HG03575 (cell line): ENCODE results near the gene PRSS27.

ENCODE experiments used
- ATAC-seq: cut with Tn5 transposase; IDR thresholded peaks from one replicate; pipeline ENCODE4 v1.9.1; 2021; ENCODE audit not compliant: unreplicated experiment, insufficient number of reproducible peaks, low FRiP score; ENCODE audit errors: extremely low read depth

PRSS27 gene

DNA sequence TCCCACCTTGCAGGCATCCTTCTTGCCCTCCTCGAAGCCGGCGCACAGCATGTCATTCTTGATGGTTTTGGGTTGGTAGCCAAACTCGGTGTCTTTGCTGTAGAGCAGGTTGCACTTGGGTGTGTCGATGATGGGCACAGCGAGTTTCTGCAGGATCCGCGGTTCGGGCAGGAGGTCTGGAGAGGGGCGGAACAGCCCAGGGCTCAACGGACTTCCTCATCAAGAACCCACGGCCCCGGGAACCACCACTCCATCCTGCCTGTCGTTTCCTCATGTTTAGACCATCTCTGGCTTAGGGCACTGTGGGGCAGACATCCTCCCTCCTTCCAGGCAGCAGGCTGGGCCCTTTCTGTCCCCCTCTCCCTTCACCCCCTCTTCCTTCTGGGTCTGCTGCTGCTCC is 6.5 kb downstream of the PRSS27 start:
- ATAC-seq: no peak

DNA sequence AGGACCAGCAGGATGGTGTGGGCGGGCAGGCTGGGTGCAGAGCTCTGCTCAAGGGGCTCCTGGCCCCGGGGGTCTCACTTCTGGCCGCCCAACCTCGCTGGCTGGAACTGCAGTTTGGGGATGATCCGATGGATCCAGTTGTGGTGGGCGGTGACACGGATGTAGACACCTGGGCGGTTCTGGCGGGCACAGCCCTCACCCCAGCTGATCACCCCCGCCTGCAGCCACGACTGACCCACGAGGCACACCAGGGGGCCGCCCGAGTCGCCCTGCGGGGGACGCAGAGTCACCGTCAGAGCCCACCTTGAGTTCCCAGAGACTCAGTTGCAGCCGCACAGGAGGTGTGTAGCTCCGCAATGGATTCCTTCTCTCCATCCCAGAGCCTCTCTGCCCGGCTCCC is 7.5 kb downstream of the PRSS27 start:
- no peak for ATAC-seq

DNA sequence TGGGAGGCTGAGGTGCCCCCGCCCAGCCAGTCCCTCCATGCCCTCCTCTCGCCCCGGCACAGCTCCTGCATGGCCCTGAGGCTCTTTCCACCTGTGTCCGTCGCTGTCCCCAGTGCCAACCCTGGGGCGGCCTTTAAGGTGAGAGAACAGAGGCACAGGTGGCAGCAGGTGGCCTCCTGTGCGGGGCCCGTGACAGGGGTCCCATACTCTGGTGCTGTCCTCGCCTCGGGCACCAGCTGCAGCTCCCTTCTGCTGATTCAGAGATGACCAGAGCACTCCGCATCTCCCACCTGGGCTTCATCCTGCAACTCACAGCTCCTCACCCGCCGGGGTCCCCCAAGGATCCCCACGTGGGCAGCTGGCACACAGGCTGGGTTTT is 8.0 kb downstream of the PRSS27 start:
- no peak for ATAC-seq

DNA sequence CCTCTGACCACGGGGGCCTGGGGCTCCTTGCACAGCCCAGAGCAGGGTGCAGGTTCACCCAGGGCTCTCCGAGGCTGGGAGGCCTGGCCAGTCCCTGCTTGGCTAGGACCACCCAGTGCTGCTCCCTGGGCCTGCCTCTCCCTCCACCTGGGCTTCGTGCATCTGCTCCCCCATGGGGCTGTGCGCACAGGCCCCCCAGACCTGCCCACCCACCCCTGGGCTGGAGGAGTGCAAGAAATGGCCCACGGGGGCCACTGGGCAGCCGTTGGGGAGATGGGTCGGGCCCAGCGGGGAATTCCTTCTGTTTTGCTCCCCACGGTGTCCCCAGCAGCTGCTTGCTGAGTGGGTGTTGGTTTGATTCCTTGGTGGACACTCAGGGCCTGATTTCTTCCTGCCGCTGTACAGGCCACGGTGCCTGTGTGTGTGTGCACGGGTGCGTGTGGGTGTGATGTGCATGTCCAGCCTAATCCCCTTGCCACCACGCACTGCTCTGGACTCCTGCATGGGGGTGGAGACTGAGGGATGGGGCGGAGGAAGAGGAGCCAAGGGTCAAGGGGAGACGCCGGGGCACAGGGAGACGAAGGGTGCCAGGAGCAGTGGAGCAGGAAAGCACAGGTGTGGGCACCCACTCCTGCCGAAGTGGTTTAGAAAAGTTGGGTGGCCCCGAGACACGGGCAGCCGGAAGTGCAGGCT is 8.5 kb downstream of the PRSS27 start:
- ATAC-seq: no peak

DNA sequence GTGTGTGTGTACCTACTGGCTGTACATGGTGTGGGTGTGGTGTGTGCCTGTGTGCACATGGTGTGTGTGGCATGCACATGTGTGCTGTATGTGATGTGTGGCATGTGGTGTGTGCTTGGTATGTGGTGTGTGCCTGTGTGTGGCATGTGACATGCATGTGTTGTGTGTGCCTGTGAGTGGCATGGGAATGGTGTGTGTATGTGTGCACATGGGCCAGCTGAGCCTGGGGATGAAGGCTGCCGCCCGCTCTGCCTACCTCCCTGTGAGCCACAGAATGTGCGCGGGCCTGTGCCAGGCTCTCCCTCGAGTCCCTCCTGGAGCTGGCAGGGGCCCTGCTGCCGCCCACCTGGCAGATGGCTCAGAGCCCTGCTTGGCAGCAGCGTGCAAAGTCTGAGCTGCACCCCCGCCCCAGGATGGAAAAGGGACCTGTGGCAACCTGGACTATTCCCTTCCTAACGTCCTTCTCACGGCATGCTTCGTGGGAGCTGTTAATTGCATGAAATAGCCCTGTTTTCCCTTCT is 9.3 kb downstream of the PRSS27 start:
- ATAC-seq: no peak

DNA sequence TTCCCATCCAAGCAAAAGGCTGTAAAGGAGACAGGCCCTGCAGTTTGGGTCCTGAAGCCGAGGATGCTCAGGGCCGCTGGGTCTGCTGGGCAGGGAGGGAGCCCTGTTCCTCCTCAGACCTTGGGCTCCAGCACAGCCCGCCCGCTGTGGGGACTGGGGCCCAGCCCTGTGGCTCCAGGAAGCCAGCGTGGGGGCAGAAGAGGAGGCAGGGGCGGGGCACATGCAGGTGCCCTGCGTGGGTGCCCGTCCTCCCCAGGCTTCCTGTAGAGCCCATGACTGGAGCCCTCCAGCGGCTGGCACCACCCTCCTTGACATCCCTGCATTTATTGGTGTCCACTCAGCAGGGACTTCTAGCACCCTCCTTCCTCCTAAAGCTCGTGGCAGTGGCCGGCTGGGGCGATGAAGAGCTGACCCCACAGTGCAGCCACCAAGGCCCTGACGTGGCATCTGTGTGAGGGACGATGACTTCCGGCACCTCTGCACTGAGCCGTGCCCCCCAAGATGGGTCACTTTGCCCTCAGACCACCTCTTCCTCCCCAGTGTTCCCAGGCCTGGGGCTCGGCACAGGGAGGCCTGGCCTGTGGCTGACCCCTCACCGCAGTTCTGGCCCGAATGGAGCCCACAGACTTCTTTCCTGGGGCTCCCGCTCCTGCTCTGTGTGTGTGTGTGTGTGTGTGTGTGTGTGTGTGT is 9.9 kb downstream of the PRSS27 start:
- no peak for ATAC-seq

DNA sequence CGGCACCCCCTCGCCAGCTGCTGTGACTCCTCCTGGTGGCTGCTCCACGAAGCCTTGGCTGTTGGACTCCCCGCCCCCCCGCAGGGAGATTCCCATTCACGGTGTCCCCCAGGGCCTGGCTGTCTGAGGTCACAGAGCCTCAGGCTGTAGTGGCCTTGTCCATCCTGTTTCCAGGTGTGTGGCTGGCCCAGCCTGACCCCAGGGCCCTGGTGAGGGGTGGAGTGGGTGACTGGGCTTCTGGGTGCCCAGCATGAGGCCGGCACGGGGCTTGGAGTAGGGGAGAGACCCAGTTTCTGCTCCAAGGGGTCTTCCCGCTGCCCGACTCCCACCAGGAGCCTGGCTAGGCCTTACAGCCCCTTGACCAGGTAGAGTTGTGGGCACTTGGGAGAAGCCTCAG is 10.4 kb downstream of the PRSS27 start:
- no peak for ATAC-seq

GRCh38 chr16:2708955-2709587 is 11.0 kb downstream of the PRSS27 start:
- no peak for ATAC-seq

DNA sequence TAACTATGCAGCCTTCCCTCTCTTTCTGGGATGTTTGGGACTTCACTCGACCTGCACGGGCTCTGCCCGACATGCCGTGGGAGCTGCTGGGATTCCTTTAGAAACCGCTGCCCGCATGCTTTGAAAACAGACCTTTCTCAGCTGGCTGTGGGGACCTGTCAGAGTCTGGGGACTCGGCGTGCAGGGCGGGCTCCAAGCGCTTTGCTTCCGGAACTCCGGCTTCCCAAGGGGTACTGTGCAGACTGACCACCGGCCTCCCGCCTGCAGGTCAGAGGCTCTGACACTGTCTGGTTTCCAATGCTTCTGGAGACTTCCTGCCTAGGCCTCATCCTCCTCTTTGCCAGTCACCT is 11.8 kb downstream of the PRSS27 start:
- no peak for ATAC-seq

GRCh38 chr16:2707368-2708289 is 12.4 kb downstream of the PRSS27 start:
- no peak for ATAC-seq

DNA sequence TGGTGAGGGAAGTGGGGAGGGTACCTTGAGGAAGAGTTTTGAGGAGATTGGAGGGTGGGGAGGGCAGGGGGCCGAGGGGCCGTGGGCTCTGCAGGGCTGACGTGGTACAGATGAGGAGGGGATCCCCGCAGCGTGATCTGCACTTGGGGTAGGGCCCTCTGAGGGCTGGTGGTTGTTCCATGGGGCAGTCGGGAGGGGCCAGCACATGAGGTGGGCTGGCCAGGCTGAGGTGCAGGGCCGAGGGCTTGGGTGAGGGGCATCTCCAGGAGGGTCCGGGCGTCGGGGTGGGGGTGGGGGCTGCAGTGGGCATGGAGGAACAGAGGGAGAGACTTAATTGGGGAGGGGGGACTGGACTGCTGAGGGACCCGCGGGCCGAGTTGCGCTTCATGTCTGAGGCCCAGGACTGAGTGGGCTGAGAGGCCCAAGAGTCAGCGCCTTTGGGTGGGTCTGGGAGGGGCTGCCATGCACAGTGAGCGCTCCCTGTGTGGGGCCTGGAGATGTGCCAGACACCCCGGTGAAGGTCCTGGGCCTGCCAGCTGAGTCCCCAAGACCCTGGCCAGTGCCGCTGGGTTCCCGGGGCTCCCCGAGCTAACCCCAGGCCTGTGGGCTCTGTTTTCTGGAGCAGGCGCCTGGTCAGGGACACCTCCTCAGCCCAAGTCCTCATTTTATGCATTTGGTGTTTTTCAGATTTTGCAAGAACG is 13.3 kb downstream of the PRSS27 start:
- no peak for ATAC-seq

GRCh38 chr16:2706085-2706484 is 13.9 kb downstream of the PRSS27 start:
- no peak for ATAC-seq

DNA sequence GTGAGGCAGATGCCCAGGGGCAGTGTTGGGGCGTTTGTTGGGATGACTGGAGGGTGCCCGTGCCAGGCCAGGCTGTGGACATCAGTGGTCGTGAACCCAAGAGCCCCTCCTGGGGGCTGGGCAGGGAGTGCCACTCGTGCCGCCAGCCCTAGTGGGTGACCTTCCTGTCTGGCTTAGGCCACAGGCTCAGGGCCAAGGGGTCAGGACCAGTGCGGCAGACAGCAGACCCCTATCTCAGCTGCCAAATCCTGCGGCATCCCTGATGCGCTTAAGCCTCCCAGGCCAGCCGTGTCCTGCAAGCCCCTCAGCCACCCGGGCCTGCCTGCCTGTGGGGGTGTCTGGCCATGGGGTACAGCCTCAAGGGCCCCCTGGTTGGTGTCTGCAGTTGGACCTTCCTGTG is 14.7 kb downstream of the PRSS27 start:
- no peak for ATAC-seq

GRCh38 chr16:2704983-2705275 is 15.1 kb downstream of the PRSS27 start:
- no peak for ATAC-seq

DNA sequence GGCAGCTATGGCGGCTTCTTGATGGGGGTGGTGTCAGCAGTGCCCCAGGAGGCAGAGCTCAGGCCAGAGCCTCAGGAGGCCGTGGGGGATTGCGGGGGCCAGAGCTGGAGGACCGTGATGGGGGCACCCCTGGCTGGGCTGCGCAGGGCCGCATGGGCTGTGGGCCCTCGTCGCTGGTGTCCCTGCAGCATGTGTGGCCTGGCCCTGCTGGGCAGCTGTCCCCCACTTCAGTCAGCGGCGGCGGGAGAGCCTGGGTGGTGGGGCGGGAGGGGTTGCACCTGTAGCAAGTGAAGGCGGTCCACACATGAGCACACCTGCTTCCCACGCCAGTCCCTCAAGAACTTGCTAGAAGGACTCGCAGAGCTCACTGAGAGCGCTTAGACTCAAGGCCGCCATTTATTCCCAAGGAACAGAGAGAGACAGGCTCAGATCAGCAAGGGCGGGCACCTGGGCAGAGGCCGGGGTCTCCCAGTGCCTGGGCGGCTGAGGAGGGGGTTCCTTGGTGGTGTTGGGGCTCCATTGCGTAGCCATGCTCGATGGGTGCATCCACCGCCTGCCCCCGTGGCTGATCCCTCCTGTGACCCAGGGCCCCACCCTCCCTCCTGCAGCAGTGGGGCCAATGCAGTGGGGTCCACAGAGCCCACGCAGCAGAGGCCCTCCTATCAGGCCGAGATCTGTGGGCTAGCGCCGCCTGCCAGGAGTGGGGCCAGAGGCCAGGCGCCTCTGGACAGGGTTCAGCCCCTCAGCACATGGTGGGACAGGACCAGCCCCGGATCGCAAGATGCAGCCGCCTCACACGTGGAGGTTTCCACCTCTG is 15.7 kb downstream of the PRSS27 start:
- no peak for ATAC-seq

- no peak for ATAC-seq
Observed at GRCh38 chr16:2702871-2703745, 16.9 kb downstream of the PRSS27 start.

DNA sequence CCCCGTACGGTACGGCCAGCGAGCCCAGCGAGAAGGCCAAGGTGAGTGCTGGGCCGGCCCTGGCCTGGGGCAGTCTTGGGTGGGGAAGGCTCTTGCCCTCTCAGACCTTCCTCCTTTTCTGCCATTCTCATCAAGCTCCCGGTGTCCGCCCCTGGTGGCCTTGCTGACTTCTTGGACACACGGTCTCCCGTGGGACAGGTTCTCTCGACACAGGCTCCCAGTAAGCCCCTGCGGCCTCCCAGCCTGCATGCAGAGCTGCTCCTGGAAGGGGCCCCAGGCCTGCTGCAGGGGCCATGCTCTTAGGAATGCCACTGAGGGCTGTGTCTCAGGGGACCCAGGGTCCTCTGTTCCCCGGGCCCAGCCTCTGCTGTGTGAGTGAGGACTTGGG is 17.6 kb downstream of the PRSS27 start:
- no peak for ATAC-seq
